HPDE6-E6E7 (cell line): ENCODE data around the gene EHMT1.

ENCODE experiments used
- DNase-seq: peaks from one replicate; pipeline ENCODE4 v3.0.0; 2011; ENCODE audit warnings: missing footprints; ENCODE audit errors: extremely low spot score

EHMT1 gene

GRCh38 chr9:137646341-137646740 is 27.5 kb downstream of the EHMT1 start:
- no peak for DNase-seq

GRCh38 chr9:137647096-137647714 is 28.4 kb downstream of the EHMT1 start:
- no peak for DNase-seq

- no peak for DNase-seq
Measured at GRCh38 chr9:137648396-137648795, 29.6 kb downstream of the EHMT1 start.

GRCh38 chr9:137649553-137649952 is 30.7 kb downstream of the EHMT1 start:
- no peak for DNase-seq

GRCh38 chr9:137650259-137650658 is 31.5 kb downstream of the EHMT1 start:
- DNase-seq = no peak

- no peak for DNase-seq
Measured at GRCh38 chr9:137650779-137651178, 32.0 kb downstream of the EHMT1 start.

- no peak for DNase-seq
Measured at GRCh38 chr9:137656416-137656815, 37.6 kb downstream of the EHMT1 start.

GRCh38 chr9:137657606-137658005 is 38.8 kb downstream of the EHMT1 start:
- no peak for DNase-seq

GRCh38 chr9:137658781-137659180 is 40.0 kb downstream of the EHMT1 start:
- DNase-seq = no peak

- no peak for DNase-seq
Measured at GRCh38 chr9:137660144-137660543, 41.3 kb downstream of the EHMT1 start.

GRCh38 chr9:137663584-137663983 is 44.8 kb downstream of the EHMT1 start:
- DNase-seq = no peak

GRCh38 chr9:137664676-137665075 is 45.9 kb downstream of the EHMT1 start:
- no peak for DNase-seq

- DNase-seq = no peak
Measured at GRCh38 chr9:137665226-137665625, 46.4 kb downstream of the EHMT1 start.

GRCh38 chr9:137665697-137666512 is 47.1 kb downstream of the EHMT1 start:
- no peak for DNase-seq

GRCh38 chr9:137666513-137666822 is 47.7 kb downstream of the EHMT1 start:
- no peak for DNase-seq

- no peak for DNase-seq
Measured at GRCh38 chr9:137666955-137667670, 48.3 kb downstream of the EHMT1 start.

- DNase-seq = no peak
Measured at GRCh38 chr9:137668203-137668602, 49.4 kb downstream of the EHMT1 start.

GRCh38 chr9:137669261-137669672 is 50.5 kb downstream of the EHMT1 start:
- DNase-seq = no peak

- no peak for DNase-seq
Measured at GRCh38 chr9:137670391-137671195, 51.8 kb downstream of the EHMT1 start.

GRCh38 chr9:137671196-137671538 is 52.4 kb downstream of the EHMT1 start:
- DNase-seq = no peak

GRCh38 chr9:137671721-137672120 is 52.9 kb downstream of the EHMT1 start:
- DNase-seq = no peak
